ENCODE data around the gene MEGF11.
"Not testable (repeated sequence)": the region's sequence is repeated elsewhere in the genome, so short reads cannot be mapped to it uniquely, and the experiment has no call there.

MEGF11 gene

DNA sequence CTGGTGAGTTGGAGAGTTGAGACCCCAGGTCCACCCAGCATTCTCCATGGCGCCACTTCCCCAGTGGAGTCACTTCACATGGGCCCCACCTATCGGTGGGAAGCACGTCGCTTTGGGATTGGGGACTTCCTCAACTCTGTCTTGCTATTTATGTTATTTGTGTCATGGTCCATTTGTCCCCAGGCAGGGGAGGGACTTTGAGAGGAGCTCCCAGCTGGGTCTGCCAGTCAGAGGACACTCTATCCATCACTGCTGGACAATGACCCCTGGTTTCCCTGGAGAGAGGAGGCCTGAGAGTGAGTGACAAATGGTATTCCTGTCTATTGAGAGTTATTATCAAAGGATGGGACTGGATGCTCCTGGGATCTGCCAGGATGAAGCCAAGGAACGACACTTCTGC is 256.6 kb downstream of the MEGF11 start:
- DNase-seq: no peak

DNA sequence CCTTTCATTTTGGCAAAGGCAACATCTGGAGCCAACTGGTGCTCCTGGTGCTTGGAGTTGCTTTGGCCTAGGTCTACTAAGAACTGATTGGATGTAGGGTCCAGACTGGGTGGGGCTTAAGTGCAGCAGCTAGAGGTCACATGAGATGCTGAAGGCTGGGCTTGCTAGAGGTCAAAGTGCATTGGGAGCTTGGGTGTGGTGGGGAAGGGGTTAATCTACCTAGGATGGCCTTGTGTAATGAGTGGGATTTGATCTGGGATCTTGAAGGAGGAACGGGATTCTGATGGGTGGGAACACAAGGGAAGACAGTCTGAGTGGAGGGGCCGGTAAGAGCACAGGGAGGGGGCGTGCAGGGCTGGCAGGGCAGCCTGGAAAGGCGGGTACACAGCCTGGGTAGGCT is 258.7 kb downstream of the MEGF11 start:
- no peak for DNase-seq

DNA sequence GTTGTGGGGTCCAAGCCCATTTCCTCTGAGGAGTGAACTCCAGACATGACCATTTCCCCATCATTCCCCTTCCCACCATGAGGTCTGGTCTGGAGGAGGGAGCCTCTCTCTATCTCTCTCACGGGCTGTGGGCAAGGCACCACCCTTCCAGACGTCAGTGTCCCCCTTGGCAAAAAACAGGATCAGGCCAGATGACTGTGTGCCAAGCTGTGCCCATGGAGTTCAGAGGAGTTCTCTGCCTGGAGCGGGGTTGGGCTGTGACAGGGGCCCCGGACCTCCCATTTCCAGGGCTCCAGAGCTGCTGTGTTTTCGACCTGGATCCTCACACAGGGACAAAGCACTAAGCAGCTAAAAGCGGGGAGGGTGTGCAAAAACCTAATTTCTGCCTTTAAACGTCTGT is 259.8 kb downstream of the MEGF11 start:
- no peak for DNase-seq

DNA sequence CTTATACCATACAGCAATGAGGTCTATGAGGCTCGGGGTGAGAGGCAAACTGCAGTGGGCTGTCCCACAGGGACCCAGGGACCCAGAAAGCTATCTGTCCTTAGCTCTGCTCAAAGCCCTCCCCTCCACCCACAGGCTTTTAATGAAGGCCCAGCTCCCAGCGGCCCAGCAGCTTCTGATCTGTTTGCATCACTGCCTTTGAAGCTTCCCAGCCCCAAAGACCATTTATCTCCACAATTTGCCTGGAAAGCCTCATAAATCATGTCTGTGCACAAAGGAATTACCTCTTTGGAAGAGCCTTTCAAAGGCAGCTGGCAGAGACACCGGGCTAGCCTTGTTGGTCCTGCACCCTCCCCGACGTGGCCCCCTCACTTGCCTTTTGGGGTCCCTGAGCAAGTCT is 260.3 kb downstream of the MEGF11 start:
- no peak for DNase-seq

DNA sequence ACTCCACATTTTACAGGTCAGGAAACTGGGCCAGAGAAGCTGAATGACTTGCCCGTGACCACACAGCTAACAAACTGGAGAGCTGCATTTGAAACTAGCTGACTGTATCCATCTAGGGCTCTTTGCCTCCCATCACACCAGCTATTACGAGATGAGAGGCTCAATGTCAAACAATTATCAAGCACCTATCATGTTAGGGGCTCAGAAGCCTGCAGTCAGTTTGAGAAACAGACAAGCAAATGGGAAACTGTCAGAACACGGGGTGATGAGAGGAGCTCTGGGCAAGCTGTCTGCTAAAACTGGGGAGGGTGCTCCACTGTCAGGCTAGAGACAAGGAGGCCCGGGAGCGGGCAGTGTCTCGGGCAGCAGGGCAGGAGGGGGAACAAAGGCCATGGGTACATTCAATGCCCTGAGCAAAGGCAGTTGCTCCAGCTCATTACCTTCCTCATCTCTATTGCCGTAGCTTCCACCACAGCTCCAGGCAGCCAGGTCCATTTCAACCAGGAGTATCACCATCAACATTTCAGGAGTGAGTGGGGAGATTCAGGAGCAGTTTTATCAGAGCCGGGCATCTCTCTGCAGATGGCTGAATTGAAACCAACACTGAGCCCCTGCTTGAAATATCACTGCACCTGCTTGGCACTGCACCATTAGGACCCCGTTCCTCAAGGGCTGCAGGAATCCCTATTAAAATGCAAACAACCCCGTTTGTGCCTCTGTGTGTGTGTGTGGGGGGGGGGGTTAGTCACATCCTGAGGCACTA is 261.6 kb downstream of the MEGF11 start:
- DNase-seq: no peak

DNA sequence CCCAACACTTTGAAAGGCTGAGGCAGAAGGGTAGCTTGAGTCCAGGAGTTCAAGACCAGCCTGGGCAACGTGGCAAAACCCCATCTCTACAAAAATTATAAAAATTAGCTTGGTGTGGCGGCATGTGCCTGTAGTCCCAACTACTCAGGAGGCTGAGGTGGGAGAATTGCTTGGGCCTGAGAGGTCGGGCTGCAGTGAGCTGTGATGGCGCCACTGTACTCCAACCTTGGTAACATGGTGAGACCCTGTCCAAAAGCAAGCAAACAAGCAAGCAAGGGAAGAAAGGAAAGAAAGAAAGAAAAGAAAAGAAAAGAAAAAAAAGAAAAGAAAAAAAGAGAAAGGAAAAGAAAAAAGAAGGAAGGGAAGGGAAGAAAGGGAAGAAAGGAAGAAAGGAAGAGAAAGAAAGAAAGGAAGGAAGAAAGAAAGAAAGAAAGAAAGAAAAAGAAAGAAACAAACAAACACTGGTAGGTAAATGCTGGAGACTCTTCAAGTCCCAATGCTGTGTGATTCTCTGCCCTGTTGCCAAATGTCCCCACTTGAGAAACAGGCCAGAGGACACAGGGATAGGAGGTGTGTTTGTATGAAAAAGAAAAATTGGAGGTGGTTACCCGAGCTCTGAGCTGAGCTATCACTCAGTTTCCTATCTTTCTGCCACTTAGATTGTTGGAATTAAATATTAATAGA is 263.1 kb downstream of the MEGF11 start:
- DNase-seq: no peak

DNA sequence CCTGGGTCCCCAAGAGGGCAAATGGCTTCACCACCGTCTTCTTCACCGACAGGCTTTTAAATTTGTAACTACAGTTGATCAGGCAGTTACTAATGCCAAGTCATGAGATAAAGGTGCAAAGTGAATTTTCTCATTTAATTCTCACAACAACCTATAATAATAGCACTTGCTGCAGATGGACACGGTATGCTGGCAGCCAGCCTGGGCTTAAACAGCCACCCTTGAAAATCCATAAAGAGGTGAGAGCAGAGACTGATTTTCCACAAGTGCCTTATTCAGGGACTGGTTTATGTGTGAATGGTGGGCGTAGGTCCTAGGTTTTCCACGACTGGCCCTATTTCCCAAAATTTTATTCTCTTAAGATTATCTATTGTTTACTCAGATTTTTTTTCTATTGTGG is 266.4 kb downstream of the MEGF11 start:
- DNase-seq: no peak

DNA sequence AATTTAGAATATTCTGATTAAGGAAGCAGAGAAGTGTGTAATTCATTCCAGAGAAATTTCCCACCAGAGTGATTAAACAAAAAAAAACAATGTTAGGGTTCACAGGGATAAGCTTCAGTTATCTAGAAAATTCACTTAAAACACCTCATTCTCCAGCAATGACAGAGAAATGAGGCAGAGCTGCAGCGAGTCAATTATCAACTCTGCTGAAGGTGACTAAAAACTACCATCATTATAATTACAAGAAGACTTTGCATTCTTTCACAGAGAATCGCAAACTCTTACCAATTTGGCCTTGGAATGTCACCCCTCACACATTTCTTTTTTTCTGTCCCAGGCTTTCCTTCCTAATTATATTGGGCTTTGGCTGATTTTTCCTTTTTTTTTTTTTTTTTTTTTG is 267.1 kb downstream of the MEGF11 start:
- DNase-seq: no peak

DNA sequence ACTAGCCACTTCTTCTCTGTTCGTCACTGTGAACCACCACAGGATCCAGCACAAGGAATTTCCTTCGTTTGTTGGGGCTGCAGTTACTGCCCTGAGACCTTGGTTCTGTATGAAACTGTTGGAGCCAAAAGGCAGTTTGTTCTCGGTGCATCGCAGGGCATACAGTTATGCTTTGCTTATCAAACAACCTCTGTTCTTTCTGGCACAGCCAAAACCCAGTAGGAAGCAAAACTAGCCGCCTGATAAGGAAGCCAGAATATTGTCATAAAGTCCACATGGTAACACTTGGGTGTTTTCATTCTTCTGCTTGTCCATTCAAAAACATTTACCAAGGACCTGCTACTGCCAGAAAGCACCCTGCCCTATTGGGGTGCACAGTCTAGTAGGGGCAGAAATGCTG is 268.2 kb downstream of the MEGF11 start:
- DNase-seq: no peak

DNA sequence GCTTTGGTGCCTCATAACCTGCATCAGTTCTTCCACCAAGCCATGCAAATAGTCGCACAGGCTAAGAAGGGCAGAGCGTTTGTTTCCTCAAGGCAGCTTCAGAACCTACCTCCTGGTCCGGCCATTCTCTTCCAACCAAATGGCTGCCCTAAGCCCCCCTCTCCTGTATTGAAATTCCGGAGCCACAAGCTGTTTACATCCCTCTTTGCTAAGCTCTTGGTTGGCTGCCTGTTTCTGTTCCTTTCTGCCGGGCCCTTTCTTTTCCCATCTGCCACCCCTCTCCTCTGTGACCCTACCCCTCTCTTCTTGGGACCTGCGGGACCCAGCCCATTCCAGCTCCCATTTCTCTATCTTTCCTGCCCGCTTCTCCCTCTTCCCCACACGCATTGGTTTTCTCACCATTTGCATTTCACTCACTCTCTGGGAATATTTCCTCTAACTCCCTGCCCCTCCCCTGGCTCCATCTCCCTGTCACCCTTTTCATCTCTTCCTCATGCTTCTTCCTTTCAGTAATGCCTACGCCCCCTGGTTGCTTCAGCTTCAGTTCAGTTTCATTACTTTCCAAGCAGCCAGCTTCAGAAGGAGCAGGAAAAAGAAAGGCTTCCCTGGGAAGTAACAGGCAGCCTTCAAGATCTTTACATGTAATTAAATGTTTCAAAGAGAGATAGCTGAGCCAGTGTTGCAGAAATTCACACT is 270.8 kb downstream of the MEGF11 start:
- no peak for DNase-seq

DNA sequence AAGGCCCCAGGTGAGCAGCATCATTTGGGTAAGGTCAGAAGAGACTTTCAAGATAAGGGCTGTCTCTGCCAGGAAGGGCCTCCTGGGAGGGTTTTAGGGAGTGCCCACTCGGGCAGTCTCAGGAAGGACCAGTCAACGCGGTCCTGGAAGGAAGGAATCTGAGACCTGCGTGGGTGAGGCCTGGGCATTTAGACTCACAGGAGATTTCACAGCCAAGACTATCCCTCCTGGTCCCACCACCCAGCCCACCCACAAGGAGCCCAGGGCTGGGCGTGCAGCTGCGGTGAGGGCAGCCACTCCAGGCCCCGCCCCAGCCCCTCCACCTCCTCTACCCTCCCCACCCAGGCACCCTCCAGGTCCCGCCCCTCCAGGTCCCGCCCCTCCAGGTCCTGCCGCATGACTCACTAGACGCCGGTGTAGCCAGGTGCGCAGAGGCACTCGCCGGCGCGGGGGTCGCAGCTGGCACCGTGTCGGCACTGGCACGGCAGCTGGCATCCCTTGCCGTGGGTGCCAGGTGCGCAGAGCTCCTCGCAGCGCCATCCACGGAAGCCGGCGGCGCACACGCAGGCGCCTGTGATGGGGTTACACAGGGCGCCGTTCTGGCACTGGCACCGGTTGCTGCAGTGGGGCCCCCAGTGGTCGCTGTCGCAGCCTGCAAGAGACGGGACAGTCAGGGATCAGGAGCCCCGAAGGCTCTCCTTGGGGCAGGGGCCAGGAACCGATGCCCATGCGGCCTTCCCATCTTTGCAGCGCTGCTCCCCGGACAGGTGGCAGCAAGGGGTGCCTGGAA is 271.5 kb downstream of the MEGF11 start:
- peak in 6 of 14 donors; percentile 1 to 66 (median 19) for DNase-seq

DNA sequence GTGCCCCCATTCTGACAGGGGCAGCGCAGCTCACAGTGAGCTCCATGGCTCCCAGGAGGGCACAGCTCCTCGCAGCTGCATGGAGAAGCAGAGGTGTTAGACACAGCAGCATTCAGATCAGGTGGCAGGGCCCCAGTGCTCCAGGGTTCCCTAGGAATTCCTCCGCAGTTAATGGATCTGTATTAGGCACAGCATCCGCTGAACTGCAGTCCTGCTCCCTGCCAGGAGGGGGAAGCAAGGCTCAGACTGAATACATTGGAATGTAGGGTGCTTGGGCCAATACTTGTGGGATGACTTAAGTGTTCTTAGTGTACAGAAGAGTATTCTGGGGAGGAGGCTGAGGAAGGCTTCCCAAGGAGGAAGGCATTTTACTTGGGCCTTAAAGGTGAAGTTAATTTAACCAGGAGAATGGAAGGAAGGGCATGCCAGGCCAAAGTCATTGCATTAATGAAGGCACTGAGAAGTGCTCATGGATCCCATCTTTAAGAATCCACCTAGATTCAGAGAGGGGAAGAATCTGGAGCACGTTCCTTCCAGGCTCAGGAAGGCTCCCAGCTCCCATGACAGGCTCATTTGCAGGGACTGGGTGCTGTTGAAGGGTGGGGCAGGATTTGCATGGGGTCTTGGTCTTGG is 272.6 kb downstream of the MEGF11 start:
- DNase-seq: peak in 4 of 14 donors; percentile 3 to 17 (median 6)

DNA sequence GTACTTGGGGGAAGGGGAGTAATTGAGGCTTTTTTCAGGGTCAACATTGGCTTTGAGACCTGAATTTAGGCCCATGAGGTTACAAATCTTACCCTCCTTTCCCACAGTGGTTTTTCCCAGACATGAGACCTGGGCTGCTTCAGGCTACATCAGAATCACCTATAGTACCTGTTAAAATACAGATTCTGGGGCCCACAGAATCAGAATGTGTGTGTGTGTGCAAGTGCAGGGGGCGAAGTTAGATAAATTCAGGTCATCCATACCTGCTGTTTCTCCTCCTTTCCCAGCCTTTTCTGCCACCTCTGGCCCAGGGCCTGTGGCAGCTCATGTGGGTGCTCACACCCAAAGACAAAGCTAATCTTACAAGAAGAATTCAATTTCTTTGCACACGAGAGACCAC is 273.7 kb downstream of the MEGF11 start:
- no peak for DNase-seq

DNA sequence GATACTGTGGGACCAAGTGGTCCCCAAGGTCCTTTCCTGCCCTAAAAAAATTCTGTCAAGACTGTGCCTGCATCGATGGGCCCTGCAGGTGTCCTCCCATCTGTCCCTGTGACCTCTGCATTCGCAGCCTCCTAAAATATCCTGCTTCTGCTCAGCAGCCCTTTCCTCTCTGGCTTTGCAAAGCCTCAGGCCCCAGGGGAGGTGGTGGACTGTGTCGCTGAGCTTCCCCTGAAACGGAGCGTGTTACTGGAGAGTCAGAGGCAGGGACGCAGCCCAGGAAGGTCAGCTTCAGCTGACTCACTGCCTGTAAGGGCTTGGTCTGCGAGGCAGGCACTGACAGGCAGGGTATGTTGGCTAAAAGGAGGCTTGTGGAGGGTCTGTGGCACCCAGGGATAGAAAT is 274.2 kb downstream of the MEGF11 start:
- peak in 1 of 14 donors; percentile 42 for DNase-seq

DNA sequence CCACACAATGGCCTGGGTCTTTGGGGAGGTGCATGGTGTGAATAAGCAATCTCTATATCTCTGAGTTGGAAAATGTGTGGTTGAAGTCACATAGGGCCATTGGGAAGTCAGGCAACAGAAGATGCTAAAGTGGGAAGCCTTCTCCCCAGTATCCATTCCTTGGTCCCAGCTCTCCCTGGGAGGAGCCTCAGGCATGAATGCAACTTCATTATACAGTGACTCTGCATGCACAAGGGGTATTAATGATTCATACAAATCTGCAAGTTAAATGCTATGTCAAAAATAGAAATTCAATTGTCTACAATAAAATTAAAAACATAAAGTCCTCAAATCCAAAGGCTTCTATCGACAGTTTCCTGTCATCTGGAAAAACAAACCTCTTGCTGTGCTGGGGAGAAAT is 275.4 kb downstream of the MEGF11 start:
- DNase-seq: no peak

DNA sequence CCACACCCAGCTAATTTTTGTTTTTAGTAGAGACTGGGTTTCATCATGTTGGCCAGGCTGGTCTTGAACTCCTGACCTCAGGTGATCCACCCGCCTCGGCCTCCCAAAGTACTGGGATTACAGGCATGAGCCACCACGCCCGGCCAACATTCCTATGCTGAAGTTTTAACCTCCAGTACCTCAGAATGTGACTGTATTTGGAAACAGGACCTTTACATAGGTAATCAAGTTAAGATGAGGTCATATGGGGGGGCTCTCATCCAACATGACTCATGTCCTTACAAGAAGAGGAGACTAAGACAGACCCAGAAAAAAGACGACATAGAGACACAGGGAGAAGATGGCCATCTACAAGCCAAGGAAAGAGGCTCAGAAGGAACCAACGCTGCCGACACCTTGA is 277.4 kb downstream of the MEGF11 start:
- DNase-seq: not testable (repeated sequence)

DNA sequence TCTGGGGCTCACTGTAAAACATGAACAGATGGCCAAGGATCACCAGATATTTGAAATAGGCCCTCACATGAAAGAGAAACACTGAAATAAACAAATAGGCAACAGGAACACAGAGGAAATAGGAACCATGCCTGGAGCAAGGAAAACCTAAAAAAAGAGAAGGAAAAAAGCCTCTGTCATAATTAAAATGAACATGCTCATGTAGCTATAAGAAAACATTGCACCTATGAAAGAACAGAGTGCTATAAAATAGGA is 281.9 kb downstream of the MEGF11 start:
- DNase-seq: no peak

DNA sequence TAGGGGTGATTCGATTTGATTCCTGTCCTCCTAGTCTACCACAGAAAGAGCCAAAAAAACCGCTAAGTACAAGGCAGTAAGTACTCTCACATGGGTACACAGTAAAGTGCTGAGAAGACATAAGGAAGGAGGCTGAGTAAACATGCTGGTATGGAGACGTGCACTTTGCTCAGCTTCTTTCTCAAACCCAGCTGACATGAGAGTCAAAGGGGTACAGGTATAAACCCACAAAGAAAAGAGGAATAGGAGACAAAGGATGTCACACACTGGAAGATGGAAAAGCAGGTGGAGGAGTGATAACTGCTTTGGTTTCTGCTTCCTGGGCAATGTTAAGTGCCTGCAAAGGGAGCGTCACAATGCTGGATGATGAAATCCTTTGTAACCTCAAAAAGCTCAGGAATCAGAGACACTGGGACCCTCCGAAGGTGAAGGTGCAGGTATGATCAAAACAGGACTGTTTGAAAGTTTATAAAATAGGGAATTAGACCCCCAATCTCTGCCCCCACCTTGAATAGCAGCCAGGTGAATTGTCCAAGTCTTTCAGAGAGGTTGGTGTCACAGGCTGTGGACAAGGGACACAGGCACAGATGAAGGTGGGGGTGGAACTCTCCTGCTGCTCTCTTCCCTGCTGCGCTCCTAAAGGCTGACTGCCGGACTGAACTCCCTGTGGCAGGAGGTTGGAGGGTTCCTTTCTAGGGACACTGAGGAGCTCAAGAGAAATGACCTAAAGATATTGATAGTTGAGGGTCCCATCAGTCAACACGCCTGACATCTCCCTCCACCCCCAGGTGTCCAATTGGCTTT is 282.4 kb downstream of the MEGF11 start:
- DNase-seq: peak in 1 of 14 donors; percentile 79

DNA sequence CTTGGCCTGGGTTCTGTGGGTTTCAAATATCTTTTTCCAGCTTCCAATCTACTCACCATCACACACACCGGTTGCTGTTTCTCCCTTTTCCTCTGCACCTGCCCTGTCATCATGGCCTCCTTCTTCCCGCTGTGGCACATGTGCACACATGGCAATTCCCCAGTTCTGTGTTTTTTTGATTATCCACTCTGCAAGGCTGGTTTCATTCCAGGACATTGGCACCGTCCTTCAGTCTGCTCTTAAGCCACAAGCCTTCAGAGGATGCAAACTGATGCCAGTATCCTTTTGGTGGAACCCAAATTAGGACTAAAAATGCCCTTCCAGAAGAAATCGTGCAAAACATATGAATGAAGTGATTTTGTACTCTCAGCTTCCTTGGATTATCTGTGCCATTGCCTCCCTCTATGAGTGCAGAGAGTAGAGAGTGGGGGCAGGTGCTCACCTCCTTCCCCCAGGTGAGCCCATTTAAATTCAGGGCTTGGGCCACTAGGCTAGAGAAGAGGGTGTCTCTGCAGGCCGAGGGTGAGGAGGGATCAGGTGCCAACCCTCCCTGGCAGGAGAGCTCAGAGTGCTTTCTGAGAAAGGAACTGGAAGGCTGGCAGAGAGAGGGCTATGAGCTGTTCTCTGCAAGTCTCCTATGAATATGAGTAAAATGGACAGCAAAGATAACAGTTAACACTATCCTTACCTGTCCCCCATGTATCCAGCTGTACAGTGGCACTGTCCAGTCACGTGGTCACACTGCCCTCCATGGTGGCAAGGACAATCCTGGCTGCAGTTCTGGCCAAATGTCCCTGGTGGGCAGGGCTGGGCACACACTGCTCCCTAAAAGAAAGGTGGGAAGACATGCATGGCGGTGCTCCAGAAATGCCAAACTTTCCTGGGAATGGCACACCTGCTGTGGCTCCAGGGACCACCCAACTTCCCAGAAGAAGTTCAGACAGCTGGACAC is 283.4 kb downstream of the MEGF11 start:
- peak in 1 of 14 donors; percentile 82 for DNase-seq

DNA sequence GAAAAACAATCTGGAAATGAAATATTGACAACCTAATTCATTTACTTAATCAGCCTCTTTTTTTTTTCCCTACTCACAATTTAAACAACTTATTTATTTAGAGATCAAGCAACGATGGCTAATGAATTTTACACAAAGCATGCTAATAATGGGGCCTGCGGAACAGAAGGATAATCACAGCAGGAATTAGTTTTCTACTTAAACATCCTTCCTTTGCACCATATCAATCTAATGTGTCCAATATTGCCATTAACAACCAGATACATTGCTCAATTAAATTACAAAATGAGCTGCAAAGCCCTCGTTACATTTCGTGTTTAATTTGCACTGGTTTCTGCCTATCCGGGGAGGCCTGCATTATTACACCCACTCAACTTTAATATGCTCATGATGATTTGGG is 285.0 kb downstream of the MEGF11 start:
- no peak for DNase-seq
